T-helper 2 cell treated with Interferon-gamma antibody and Interleukin-4, amounts not matched to agents 5 μg/mL and 100 μg/mL, for 36 hours (primary cell): Measurements from ENCODE around the gene BCAP31.
A peak's percentile ranks its signal among the peaks of the same experiment; 100 is the strongest.

Source experiments
- DNase-seq: peaks from one replicate; pipeline ENCODE4 v3.0.0; 2021; ENCODE audit warnings: low spot score
- H3K27ac Mint-ChIP-seq: one replicate; pipeline ENCODE4 v1.8.0; 2021; ENCODE audit warnings: mild to moderate bottlenecking, mixed read lengths
- H3K27me3 Mint-ChIP-seq: one replicate; pipeline ENCODE4 v1.8.0; 2021; ENCODE audit warnings: low read depth, mixed read lengths
- H3K36me3 Mint-ChIP-seq: one replicate; pipeline ENCODE4 v1.8.0; 2021; ENCODE audit warnings: low read depth, mixed read lengths
- H3K4me1 Mint-ChIP-seq: one replicate; pipeline ENCODE4 v1.8.0; 2021; ENCODE audit warnings: low read depth, mixed read lengths
- H3K4me3 Mint-ChIP-seq: one replicate; pipeline ENCODE4 v1.8.0; 2022; ENCODE audit warnings: mild to moderate bottlenecking, moderate library complexity, mixed read lengths
- H3K9me3 Mint-ChIP-seq: one replicate; pipeline ENCODE4 v1.8.0; 2021; ENCODE audit warnings: mixed read lengths

The BCAP31 gene

DNA sequence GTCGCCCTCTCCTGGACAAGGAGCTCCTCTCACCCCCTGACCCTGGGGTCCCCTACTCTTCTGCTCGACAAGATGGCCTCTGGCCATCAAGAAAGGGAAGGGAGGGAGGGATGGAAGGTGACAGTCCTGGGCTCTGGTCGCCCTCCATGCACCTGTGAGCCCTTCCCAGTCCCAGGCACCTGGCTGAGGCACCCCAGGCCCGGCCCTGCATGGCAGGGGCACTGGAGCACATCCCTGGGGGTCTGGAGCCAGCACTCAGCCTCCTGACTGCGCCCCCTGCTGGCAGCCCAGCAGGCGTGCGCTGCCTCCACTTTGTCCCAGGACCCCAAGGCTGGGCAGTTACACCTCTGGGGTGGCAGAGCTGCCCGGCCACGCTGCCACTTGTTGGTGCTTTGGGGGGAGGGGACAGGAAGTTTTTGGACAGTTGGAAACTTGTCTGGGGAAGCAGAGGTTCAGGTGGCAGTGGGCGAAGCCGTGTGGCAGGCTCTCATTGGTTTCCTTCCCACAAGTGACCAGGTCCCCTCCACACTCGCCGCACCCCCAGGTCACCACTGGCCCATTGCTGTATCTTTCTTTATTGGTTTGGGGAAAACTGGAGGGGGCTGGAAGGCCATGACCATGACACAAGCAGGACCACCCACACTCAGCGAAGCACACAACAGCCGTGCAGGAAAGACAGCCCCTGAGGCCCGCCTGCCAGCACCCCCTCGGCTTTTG is 54.9 kb downstream of the BCAP31 start:
- no peak overlapping the region for H3K4me3 Mint-ChIP-seq
- no peak for DNase-seq
- H3K9me3 Mint-ChIP-seq, result no peaks in the 10 kb centered on the region
- no peak overlapping the region for H3K27ac Mint-ChIP-seq
- peaks cover 4% of the 10 kb centered on the region for H3K4me1 Mint-ChIP-seq
- no peaks in the 10 kb centered on the region for H3K36me3 Mint-ChIP-seq
- peaks cover 19% of the 10 kb centered on the region for H3K27me3 Mint-ChIP-seq

DNA sequence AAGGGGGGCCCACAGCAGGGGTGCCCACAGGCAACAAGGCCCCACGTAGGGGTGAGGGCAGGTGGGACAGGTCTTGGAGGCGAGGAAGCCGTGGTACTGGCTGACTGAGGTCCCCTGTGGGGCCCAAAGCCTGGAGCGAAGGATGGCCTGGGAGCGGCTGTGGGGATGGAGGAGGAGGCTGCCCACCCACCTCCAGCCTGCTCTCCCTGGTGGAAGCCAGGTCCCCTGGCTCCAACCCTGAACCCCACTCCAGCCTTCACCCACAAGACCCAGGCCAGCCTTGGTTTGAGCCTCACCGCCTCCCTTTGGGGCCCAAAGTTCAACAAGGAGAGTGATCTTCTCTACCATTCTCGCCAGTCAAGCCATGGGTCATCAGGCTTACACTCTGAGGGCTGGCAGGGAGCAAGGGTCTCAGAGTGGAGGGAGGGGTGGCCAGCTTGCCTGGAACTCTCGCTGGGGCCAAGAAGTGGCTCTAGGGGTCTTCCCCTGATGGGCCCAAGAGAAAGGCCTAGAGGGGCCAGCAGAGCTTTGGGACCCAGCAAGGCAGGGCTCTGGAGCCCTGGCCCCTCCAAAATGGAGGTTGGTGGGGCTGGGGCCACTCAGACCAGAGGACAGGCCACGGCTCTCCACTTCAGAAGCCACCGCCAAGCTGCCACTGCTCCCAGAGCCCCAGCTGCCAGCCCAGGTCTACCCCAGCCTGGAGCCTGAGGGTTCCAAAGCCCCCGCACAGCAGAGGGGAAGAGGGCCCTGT is 55.6 kb downstream of the BCAP31 start:
- no peak overlapping the region for H3K4me3 Mint-ChIP-seq
- H3K9me3 Mint-ChIP-seq, result no peaks in the 10 kb centered on the region
- no peak overlapping the region for H3K27ac Mint-ChIP-seq
- no peak for DNase-seq
- peaks cover 4% of the 10 kb centered on the region for H3K4me1 Mint-ChIP-seq
- no peaks in the 10 kb centered on the region for H3K36me3 Mint-ChIP-seq
- H3K27me3 Mint-ChIP-seq, result peaks cover 14% of the 10 kb centered on the region

DNA sequence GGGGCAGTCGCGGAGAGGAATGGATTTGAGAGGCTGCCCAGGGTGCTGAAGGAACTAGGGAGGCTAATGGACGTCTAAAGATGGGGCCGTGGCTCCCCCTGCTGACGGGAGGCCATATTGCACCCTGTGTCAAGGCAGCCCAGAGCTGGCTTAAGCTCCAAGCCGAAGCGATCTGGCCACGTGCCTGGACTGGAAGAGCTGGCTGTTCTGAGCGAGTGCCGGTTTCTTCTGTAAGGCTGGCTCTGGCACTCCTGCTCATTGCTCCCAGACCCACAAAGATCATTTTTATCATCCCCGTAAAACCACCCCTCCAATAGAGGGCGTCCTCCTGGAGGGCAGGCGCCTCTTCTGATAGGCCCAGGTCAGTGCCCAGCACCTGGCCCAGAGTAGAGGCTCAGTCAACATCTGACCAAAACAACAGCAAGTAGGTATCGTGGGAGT is 56.2 kb downstream of the BCAP31 start:
- Mint-ChIP-seq H3K27me3 (peaks cover 13% of the 10 kb centered on the region), H3K9me3 (no peaks in the 10 kb centered on the region), H3K4me1 (peaks cover 4% of the 10 kb centered on the region), H3K36me3 (no peaks in the 10 kb centered on the region), H3K27ac (peak overlapping the region; percentile 17), H3K4me3 (peak overlapping the region; percentile 74)
- DNase-seq, result peak; percentile 58

DNA sequence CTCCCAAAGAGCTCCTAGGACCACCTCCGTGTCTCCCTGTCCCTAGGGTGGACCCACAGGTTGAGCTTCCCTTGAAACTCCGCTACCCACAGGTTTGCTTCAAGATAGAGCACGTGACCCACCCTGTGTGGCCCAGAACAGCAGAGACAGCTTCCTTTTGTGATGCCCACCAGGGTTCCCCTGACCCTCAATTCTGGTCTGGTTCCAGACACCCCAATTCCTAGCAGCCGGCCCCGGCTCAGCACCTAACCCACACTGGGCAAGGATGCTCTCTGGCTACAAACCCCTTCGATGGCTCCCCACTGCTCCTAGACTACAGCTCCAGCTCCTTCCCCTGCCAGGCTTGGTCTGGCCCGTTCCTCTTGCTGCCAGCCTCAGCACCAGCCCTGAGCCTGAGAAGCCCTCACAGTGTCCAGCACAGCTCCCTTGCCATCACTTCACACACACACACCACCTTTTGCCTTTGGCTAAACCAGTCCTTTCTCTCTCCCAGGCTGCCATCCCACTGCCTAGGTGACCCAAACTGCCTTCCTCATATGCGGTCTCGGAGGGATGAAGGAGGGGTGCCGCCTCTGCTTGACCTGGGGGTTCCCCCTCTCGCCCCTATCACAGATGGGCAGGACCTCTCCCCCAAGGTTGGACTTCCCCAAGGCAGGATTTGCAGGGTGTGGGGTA is 56.8 kb downstream of the BCAP31 start:
- Mint-ChIP-seq H3K27me3 (peaks cover 12% of the 10 kb centered on the region), H3K4me3 (peak overlapping the region; percentile 74), H3K36me3 (no peaks in the 10 kb centered on the region), H3K9me3 (no peaks in the 10 kb centered on the region), H3K27ac (peak overlapping the region; percentile 17), H3K4me1 (peaks cover 4% of the 10 kb centered on the region)
- DNase-seq, result no peak

DNA sequence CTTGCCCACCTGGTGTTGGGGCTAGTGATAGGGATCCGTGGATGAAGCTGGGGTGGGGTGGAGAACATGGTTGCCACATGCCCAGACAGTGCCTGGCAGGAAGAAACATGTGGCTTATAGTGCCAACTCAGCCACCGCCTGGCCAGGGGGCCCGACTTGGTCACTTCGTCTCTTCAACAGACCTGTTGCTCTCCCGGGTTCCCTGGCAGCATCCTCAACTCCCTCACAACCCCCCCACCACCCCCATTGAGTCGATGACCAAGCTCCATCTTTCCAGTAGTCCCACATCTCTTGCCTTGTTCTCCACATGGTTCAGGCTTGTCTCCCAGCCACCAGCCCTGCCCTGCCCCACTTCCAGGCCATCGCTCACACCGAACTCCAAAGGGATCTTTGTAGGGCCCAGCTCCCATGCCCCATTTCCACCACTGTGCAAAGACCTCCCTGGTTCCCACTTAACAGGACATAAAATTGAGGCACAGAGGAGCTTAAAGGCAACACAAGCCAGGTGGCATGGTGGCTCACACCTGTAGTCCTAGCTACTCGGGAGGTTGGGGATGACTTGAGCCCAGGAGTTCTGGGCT is 58.4 kb downstream of the BCAP31 start:
- DNase-seq, result no peak
- H3K36me3 Mint-ChIP-seq, result no peaks in the 10 kb centered on the region
- H3K4me3 Mint-ChIP-seq, result no peak overlapping the region
- peaks cover 24% of the 10 kb centered on the region for H3K27me3 Mint-ChIP-seq
- H3K4me1 Mint-ChIP-seq, result peaks cover 4% of the 10 kb centered on the region
- H3K9me3 Mint-ChIP-seq, result no peaks in the 10 kb centered on the region
- no peak overlapping the region for H3K27ac Mint-ChIP-seq

DNA sequence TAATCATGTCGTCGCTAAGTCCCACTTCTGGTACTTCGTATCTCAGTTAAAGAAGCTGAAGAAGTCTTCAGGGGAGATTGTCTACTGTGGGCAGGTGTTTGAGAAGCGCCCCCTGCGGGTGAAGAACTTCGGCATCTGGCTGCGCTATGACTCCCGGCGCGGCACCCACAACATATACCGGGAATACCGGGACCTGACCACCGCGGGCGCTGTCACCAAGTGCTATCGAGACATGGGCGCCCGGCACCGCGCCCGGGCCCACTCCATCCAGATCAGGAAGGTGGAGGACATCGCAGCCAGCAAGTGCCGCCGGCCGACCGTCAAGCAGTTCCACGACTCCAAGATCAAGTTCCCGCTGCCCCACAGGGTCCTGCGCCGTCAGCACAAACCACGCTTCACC is 61.9 kb downstream of the BCAP31 start:
- peaks cover 36% of the 10 kb centered on the region for H3K27me3 Mint-ChIP-seq
- no peaks in the 10 kb centered on the region for H3K4me1 Mint-ChIP-seq
- H3K36me3 Mint-ChIP-seq, result no peaks in the 10 kb centered on the region
- DNase-seq, result peak; percentile 24
- H3K4me3 Mint-ChIP-seq, result peak overlapping the region; percentile 42
- H3K9me3 Mint-ChIP-seq, result no peaks in the 10 kb centered on the region
- no peak overlapping the region for H3K27ac Mint-ChIP-seq

DNA sequence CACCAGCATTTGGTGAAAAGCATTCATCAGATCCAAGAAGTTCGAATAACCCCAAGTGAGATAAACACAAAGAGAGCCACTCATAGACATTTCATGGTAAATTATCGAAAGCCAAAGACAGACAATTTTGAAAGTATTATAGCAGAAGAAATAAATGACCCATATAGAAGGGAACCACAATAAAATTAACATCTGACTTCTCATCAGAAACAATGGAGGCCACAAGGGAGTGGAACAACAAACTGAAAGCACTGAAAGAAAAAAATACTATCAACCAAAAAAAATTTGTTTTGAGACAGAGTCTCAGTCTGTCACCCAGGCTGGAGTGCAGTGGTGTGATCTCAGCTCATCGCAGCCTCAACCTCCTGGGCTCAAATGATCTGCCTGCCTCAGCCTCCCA is 64.9 kb downstream of the BCAP31 start:
- Mint-ChIP-seq H3K9me3 (no peaks in the 10 kb centered on the region), H3K27me3 (peaks cover 31% of the 10 kb centered on the region), H3K27ac (no peak overlapping the region), H3K4me3 (no peak overlapping the region), H3K4me1 (no peaks in the 10 kb centered on the region), H3K36me3 (no peaks in the 10 kb centered on the region)
- DNase-seq, result no peak

DNA sequence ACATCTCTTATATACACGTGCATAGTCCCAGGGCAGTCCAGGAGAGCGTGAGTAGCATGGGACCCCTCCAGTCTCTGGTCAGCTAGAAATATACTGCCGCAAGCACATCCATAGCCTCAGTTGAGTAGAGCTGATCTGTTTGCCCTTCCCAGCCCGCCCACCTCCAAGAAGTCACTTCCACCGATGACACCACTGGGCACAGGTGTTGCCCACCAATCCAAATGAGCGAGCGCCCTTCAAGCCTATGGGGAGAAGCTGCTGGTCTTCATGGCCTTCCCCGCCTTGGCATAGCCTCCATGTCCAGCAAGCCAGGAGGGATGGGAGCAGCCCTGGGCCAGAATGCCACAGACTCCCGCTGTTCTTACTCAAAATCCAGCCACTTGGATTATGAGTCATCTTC is 67.0 kb downstream of the BCAP31 start:
- H3K27ac Mint-ChIP-seq, result no peak overlapping the region
- H3K4me1 Mint-ChIP-seq, result no peaks in the 10 kb centered on the region

DNA sequence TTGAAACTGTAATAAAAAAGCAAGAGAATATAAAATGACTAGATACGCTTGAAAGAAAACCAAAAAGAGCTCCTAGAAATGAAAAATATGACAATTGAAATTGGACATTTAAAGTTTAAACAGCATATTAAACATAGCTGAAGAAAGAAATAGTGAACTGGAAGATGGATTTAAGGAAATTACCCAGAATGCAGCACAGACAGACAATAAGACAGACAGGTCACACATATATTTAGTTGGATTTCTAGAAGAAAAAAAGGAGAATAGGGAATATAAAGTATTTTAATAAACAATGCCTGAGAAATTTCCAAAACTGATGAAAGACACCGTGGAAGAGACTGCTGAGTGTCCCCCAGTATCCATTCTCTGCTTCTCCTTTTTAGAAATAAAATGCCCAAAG is 70.6 kb downstream of the BCAP31 start:
- Mint-ChIP-seq H3K4me3 (no peak overlapping the region), H3K27me3 (peaks cover 5% of the 10 kb centered on the region), H3K27ac (no peak overlapping the region), H3K36me3 (no peaks in the 10 kb centered on the region), H3K4me1 (no peaks in the 10 kb centered on the region), H3K9me3 (no peaks in the 10 kb centered on the region)
- no peak for DNase-seq

More for the DNA sequence above, 67.0 kb downstream of the BCAP31 start:
- no peaks in the 10 kb centered on the region for H3K36me3 Mint-ChIP-seq
- no peak overlapping the region for H3K4me3 Mint-ChIP-seq
- no peaks in the 10 kb centered on the region for H3K9me3 Mint-ChIP-seq
- H3K27me3 Mint-ChIP-seq, result peaks cover 24% of the 10 kb centered on the region
- no peak for DNase-seq

DNA sequence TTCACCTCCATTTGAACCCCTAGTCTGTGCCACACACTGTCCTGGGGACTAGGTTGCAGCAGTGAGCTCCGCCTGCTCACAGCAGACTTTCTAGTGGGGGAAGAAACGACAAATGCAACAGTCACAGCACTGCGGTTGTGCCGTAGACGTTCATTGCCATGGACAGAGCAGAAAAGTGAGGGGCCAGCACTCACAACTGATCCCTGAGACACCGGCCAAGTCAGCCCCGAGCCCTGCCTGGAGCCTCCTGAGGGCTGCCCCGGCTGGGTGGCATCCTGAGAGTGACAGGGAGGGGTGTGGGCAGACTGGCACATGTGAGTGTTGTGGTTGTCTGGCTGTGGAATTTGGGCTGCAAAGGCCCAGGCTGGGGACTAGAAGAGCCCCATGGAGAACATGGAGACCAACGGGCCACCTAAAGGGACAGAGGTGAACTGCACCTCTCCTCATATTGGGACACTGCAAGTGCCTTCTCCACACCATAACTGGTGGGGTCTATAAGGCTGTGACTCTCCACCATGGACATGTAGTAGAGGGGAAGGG is 72.6 kb downstream of the BCAP31 start:
- DNase-seq, result no peak
- H3K27ac Mint-ChIP-seq, result no peak overlapping the region
- H3K27me3 Mint-ChIP-seq, result peaks cover 9% of the 10 kb centered on the region
- H3K9me3 Mint-ChIP-seq, result no peaks in the 10 kb centered on the region
- H3K4me3 Mint-ChIP-seq, result no peak overlapping the region
- H3K36me3 Mint-ChIP-seq, result no peaks in the 10 kb centered on the region
- no peaks in the 10 kb centered on the region for H3K4me1 Mint-ChIP-seq

DNA sequence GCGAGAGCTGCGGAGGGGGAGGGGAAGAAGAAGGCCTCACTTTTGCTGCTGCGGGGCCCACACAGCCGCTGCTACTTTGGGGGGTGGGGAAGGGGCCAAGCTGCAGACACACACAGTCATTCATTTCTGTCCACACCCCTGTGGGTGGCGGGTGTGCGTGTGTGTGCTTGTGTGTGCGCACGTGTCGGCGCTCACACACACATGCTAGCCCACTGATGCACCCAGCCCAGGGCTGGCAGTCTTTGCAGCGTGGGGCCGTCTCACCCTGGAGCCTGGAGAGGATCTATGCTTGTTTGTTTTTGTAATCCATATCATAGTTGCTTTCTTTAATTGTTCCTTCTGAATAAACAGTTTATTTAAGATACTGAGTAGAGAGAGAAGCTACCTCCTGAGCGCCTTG is 73.2 kb downstream of the BCAP31 start:
- no peak overlapping the region for H3K27ac Mint-ChIP-seq
- no peaks in the 10 kb centered on the region for H3K4me1 Mint-ChIP-seq
- H3K4me3 Mint-ChIP-seq, result no peak overlapping the region
- no peaks in the 10 kb centered on the region for H3K9me3 Mint-ChIP-seq
- no peaks in the 10 kb centered on the region for H3K36me3 Mint-ChIP-seq
- no peak for DNase-seq
- H3K27me3 Mint-ChIP-seq, result peaks cover 14% of the 10 kb centered on the region
